Thoracic aorta (tissue), 2 donors: ENCODE measurements around the gene FRMD5. TPM values are rescaled to one million over a fixed set of nuclear protein-coding genes. Genes with fewer than 3 reads are reported as not detected.

ENCODE experiments used
- ATAC-seq: fragments of 150-250 bp; one replicate; pipeline ENCODE4 v1.8.0; 2017; ENCODE audit warnings: low read depth; ENCODE audit not compliant: insufficient number of reproducible peaks, low FRiP score
- DNase-seq: peaks from one replicate; pipeline ENCODE4 v3.0.0-alpha.2; 2020; ENCODE audit warnings: low spot score
- H3K27ac ChIP-seq, 2 donors: fragments of 200-600 bp; sonication (generic); 1 replicate in 1 of 2; 2 replicates in 1 of 2; pipeline ENCODE4 v1.5.1; 2016; ENCODE audit warnings: mild to moderate bottlenecking in 2 of 2, moderate library complexity in 2 of 2
- H3K27me3 ChIP-seq: fragments of 200-600 bp; sonication (generic); replicated peaks from 2 replicates; pipeline ENCODE4 v1.6.0; 2016; ENCODE audit warnings: mild to moderate bottlenecking; ENCODE audit not compliant: insufficient read depth
- H3K36me3 ChIP-seq: fragments of 200-600 bp; sonication (generic); one replicate; pipeline ENCODE4 v1.5.1; 2016
- H3K4me1 ChIP-seq, 2 donors: fragments of 200-600 bp; sonication (generic); 1 replicate in 1 of 2; 2 replicates in 1 of 2; pipeline versions ENCODE4 v1.5.1 to v1.6.0; 2016; ENCODE audit warnings: low read depth in 2 of 2, mild to moderate bottlenecking in 1 of 2; ENCODE audit not compliant: control insufficient read depth in 1 of 2
- H3K4me3 ChIP-seq: fragments of 200-600 bp; sonication (generic); 2 replicates; pipeline ENCODE4 v1.5.1; 2016; ENCODE audit warnings: mild to moderate bottlenecking
- H3K9me3 ChIP-seq: fragments of 200-600 bp; sonication (generic); 2 replicates; pipeline ENCODE4 v1.5.1; 2016
- total RNA-seq, 2 donors: library from RNA; depleted of rRNA; stranded (reverse); fragments of >200 nt; gene quantifications; one replicate each; pipeline versions ENCODE4 v1.1.0 to v1.2.3, GENCODE V29; 2016
- TF ChIP-seq, protein P1 (sequence below): fragments of 200-600 bp; sonication (generic); IDR thresholded peaks from one replicate; pipeline ENCODE4 v1.5.1; 2019; ENCODE audit warnings: antibody characterized with exemption

Gene FRMD5
- total RNA-seq, 2 donors from 2014 or later = 0.27 TPM; not detected in 1

DNA sequence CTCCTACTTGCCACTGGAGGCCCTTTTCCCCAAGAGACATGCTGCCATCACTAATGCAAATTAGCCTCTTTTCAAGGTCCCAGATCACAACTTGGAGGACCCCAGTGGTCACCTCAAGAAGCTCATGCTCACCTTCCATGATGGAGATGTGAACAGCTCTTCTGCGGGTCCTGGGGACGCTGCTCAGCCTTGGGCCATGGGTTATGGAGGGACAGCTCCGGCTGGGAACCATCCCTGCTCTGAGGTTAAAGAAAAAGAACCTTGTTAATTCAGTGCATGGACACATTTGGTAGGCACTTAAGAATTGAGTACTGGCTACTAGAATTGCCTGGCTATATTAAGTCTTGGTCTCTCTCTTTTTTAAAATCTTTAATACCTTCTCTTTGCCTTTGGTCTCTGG, 311.5 kb downstream of the FRMD5 start:
- DNase-seq (no peak), ATAC-seq (no peak)
- Histone ChIP-seq H3K9me3 (no peaks in the 10 kb centered on the region), H3K27me3 (no peaks in the 10 kb centered on the region), H3K4me1 (no peaks in the 10 kb centered on the region), H3K4me3 (no peak overlapping the region), H3K36me3 (no peaks in the 10 kb centered on the region), H3K27ac (no peak overlapping the region)
- TF ChIP-seq, protein P1, sequence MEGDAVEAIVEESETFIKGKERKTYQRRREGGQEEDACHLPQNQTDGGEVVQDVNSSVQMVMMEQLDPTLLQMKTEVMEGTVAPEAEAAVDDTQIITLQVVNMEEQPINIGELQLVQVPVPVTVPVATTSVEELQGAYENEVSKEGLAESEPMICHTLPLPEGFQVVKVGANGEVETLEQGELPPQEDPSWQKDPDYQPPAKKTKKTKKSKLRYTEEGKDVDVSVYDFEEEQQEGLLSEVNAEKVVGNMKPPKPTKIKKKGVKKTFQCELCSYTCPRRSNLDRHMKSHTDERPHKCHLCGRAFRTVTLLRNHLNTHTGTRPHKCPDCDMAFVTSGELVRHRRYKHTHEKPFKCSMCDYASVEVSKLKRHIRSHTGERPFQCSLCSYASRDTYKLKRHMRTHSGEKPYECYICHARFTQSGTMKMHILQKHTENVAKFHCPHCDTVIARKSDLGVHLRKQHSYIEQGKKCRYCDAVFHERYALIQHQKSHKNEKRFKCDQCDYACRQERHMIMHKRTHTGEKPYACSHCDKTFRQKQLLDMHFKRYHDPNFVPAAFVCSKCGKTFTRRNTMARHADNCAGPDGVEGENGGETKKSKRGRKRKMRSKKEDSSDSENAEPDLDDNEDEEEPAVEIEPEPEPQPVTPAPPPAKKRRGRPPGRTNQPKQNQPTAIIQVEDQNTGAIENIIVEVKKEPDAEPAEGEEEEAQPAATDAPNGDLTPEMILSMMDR = no peak

DNA sequence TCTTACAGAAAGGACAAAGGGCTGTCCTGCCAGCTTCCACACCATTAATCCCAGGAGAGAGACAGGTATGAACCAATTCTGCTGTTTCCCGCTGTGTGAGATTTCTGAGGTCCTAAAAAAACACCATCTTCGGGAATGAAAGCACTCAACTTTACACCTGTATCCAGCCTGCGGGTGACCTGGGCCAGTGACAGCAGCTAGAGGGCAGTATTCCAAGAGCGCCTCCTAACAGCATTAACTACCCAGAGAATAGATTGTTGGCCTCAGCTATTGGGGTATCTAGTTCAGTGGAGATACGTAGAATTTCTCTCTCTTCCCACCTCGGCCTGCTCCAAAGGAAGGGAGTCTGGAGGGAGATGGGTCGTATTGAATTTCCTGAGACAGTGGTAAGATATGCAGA, 313.1 kb downstream of the FRMD5 start:
- ATAC-seq = no peak
- no peak for DNase-seq
- H3K27me3 ChIP-seq = no peaks in the 10 kb centered on the region
- H3K36me3 ChIP-seq = no peaks in the 10 kb centered on the region
- H3K4me3 ChIP-seq = no peak overlapping the region
- H3K4me1 ChIP-seq = no peaks in the 10 kb centered on the region
- H3K9me3 ChIP-seq = no peaks in the 10 kb centered on the region
- TF ChIP-seq, protein P1 = no peak
- no peak overlapping the region for H3K27ac ChIP-seq

DNA sequence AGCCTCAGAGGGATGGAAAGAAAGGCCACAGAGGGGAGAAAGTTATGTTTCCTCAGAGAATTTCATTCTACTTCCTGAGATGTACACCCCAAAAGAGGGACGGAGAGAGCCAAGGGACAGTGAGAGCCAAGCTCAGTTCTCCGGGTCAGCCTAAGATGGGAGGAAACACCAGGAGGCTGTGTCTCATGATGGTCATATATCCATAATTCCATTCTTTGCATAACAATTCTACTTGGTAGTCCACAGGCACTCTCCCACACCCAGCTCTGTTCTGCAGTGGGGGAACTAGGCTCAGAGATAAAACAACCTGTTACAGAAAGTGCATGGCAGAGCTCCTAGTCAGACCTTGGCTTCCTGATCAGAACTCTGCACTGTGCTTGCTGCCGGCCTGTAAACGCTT, 313.8 kb downstream of the FRMD5 start:
- Histone ChIP-seq H3K9me3 (no peaks in the 10 kb centered on the region), H3K4me3 (no peak overlapping the region), H3K27ac (no peak overlapping the region), H3K4me1 (no peaks in the 10 kb centered on the region), H3K36me3 (no peaks in the 10 kb centered on the region), H3K27me3 (no peaks in the 10 kb centered on the region)
- TF ChIP-seq, protein P1 = no peak
- ATAC-seq (no peak), DNase-seq (no peak)

DNA sequence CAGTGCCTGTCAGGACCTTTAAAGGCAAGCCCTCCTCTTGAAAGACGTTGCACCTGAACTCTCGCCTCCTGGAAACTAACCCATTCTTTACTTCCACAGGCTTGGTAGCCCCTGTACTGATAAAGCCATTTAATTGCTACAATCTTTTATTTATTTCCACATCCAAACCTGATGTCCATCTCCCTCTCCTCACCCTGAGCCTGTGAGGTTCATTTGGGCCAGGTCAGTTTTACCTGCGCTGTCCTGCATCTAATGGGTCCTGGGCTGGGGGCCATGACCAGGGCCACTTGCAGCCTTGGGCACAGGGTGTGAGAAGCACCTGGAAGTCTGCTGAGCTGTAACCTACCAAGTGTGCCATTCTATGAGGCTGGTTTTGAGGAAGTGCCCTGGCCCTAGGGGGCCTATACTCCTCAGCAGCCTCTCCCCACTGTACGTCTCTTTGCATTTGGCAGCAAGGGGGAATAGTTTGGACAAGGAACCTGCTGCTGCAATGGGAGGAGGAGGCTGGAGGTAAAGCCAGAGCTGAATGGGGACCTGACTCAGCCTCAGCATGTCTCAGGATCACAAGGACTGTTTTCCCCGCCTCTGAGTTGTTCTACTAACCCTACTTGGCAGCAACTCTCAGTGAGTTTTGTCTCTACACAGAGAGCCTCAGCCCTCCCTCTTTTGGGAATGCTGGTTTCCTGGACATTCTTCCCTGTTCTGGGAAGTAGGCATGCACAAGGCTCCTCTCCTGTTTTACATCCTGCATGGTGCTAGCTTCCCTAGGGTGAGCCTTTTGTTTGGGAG, 314.5 kb downstream of the FRMD5 start:
- Histone ChIP-seq H3K27me3 (no peaks in the 10 kb centered on the region), H3K9me3 (no peaks in the 10 kb centered on the region), H3K4me1 (no peaks in the 10 kb centered on the region), H3K4me3 (no peak overlapping the region), H3K27ac (no peak overlapping the region), H3K36me3 (no peaks in the 10 kb centered on the region)
- TF ChIP-seq, protein P1 = no peak
- no peak for DNase-seq
- ATAC-seq = no peak

DNA sequence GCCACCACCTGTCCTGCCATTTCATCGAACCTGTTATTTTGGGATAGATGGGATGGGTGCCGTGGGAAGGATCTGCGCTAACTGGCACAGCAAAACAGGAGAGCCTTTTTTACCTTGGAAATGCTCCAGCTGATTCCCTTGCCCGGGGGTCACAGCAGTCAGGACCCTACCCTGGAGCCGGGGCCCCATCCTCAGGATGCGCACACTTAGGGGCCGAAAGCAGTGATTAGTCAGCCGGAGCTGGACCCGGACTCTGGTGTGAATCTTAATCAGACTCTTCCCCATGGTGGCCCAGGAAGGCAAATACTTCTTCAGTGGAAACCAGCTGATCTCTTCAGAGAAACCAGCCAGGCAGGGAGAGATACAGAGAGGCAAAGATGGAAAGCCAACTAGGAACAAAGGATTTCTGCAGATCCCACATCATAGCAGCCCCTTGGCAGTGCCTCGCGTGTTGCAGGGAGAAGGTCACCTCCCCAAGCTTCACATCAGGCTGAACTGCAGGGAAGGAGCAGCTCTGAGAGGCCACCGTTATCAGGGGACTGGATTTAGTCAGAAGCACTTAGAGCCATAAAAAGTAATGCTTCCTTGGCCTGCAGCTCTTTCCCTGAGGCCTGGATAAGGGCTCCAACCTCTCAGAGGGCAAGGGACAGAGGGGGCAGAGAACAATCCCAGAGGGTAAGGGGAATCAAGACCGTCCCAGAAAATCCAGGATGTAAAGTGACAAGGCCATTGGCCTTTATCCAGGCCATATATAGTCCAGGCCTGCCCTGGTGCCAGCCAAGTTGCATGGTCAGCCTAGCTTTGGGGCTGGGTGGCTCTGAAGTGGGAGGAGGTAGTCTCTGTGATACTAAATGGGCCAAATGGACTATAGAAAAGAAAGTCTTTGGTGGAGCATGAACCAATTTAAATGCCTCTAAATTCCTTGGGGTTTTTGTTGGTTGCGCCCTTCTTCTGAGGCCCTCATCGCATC, 315.4 kb downstream of the FRMD5 start:
- ATAC-seq (no peak), DNase-seq (no peak)
- H3K9me3 ChIP-seq = no peaks in the 10 kb centered on the region
- no peak overlapping the region for H3K27ac ChIP-seq
- H3K27me3 ChIP-seq = no peaks in the 10 kb centered on the region
- no peak overlapping the region for H3K4me3 ChIP-seq
- H3K36me3 ChIP-seq = no peaks in the 10 kb centered on the region
- no peaks in the 10 kb centered on the region for H3K4me1 ChIP-seq
- TF ChIP-seq, protein P1 = no peak
